ENCODE data around the gene FKBP5. TPM values are rescaled to one million over a fixed set of nuclear protein-coding genes. Genes with fewer than 3 reads are reported as not detected.

FKBP5 gene
- total and polyA plus RNA-seq, 2 donors (not counting 3 experiments of a cell fraction or from before 2014, with no cell fraction given) = 16.7 to 56.8 TPM

DNA sequence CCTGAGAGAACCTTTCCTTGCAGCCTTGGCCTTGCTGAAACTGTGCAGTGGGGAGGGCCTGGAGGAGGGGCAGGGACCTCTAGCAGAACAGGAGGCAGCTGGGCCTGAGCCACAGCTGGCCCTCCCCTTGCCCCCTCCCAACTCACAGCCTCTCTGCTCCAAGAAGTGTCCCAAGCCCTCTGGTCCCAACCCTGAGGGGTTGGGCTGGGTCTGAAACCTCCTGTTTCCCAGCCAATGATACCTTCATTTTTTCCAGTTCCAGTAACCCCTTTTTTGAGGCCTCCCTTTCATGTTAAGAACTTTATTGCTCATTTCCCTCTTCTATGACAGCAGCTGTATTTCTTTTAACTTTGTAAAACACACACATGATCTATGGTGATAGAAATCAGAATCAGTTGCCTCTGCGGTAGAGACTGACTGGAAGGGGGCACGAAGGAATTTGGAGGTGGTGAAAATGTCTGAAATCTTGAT, 30.2 kb upstream of the FKBP5 start:
- Histone ChIP-seq H3K9me3 (replicated peaks; ENCODE audit: control insufficient read depth, insufficient read depth, low read length) (no peaks in the 10 kb centered on the region), H3K36me3 (ENCODE audit: control insufficient read depth in 2 of 2, extremely low read depth in 1 of 2, insufficient read depth in 2 of 2, low read length in 2 of 2) (no peaks in the 10 kb centered on the region), H3K4me1 (ENCODE audit: control insufficient read depth, extremely low read depth, insufficient read depth, low read length) (peaks cover 31% of the 10 kb centered on the region), H2AFZ (ENCODE audit: low read depth, low read length) (peak overlapping the region; percentile 76), H3K4me2 (ENCODE audit: insufficient read depth, low read length) (peak overlapping the region; percentile 56), H3K79me2 (ENCODE audit: control insufficient read depth, insufficient read depth, low read length) (no peaks in the 10 kb centered on the region), H3K27ac (ENCODE audit: insufficient read depth, low read depth, low read length) (peak overlapping the region; percentile 57), H3K4me3 (replicated peaks in 1 of 3; ENCODE audit: insufficient read depth in 1 of 3, low read depth in 1 of 3, low read length in 3 of 3) (no peak overlapping the region), H3K9ac (replicated peaks; ENCODE audit: extremely low read depth, insufficient read depth, low read length) (peak overlapping the region; percentile 42), H3K27me3 (ENCODE audit: control insufficient read depth in 2 of 2, insufficient read depth in 2 of 2, low read length in 2 of 2) (no peaks in the 10 kb centered on the region), H4K20me1 (replicated peaks; ENCODE audit: control insufficient read depth, extremely low read depth, insufficient read depth, low read length) (no peaks in the 10 kb centered on the region), H3K9me1 (replicated peaks; ENCODE audit: control insufficient read depth, extremely low read depth, insufficient read depth, low read length) (no peaks in the 10 kb centered on the region)
- intact Hi-C loops (cut with micrococcal nuclease) (loop anchor here (1.0 kb wide), 1 partner anchor 31 kb away; the partner anchor contains the start of gene FKBP5), dilution Hi-C loops (cut with MboI; ENCODE audit: extremely low pct_ligation_motif_present, low sequenced_read_pairs) (no loop called here)
- no TSS peak for BruUV-seq (replicated peaks)
- CTCF ChIA-PET = interaction anchor here (1.3 to 2.4 kb wide), 3 partner anchors 18 to 135 kb away, joined by 4 to 12 read pairs (median 5); partner anchors contain the start of gene ARMC12
- no peak for FAIRE-seq
- peak; percentile 49 for DNase-seq (ENCODE audit: low read depth, low spot score)
- POLR2A ChIA-PET = no interaction called here
- TF ChIP-seq JUN (IDR thresholded peaks at IDR 0.05; ENCODE audit: borderline replicate concordance, insufficient read depth, insufficient read length, low read depth) = no peak
- TF ChIP-seq, protein P1, sequence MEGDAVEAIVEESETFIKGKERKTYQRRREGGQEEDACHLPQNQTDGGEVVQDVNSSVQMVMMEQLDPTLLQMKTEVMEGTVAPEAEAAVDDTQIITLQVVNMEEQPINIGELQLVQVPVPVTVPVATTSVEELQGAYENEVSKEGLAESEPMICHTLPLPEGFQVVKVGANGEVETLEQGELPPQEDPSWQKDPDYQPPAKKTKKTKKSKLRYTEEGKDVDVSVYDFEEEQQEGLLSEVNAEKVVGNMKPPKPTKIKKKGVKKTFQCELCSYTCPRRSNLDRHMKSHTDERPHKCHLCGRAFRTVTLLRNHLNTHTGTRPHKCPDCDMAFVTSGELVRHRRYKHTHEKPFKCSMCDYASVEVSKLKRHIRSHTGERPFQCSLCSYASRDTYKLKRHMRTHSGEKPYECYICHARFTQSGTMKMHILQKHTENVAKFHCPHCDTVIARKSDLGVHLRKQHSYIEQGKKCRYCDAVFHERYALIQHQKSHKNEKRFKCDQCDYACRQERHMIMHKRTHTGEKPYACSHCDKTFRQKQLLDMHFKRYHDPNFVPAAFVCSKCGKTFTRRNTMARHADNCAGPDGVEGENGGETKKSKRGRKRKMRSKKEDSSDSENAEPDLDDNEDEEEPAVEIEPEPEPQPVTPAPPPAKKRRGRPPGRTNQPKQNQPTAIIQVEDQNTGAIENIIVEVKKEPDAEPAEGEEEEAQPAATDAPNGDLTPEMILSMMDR (IDR thresholded peaks at IDR 0.05; ENCODE audit: extremely low read depth in 1 of 2, insufficient read depth in 1 of 2, low read depth in 1 of 2, low read length in 2 of 2) = no peak
- no peak for TF ChIP-seq MYC (IDR thresholded peaks at IDR 0.05; ENCODE audit: low read depth, low read length)
- TF ChIP-seq FOS (IDR thresholded peaks at IDR 0.05; ENCODE audit: borderline replicate concordance, insufficient read depth, low read length) = no peak
- no peak for TF ChIP-seq EZH2 (IDR thresholded peaks at IDR 0.05; ENCODE audit: borderline replicate concordance, low read depth, low read length, severe bottlenecking)
- no peak for TF ChIP-seq GATA2 (IDR thresholded peaks at IDR 0.05; ENCODE audit: insufficient read depth, insufficient read length, low read depth, low read length)
- TF ChIP-seq, protein P2, sequence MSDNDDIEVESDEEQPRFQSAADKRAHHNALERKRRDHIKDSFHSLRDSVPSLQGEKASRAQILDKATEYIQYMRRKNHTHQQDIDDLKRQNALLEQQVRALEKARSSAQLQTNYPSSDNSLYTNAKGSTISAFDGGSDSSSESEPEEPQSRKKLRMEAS (IDR thresholded peaks at IDR 0.05; ENCODE audit: insufficient read depth, insufficient read length) = no peak
- TF ChIP-seq POLR2AphosphoS5 (IDR thresholded peaks at IDR 0.05; ENCODE audit: insufficient read depth, low read depth, low read length) = no peak
- no peak for TF ChIP-seq POLR2A (IDR thresholded peaks at IDR 0.05; ENCODE audit: low read depth, low read length)
